ENCODE results near the gene NEU1. TPM values are rescaled to one million over a fixed set of nuclear protein-coding genes. Genes with fewer than 3 reads are reported as not detected.

The NEU1 gene
- polyA plus RNA-seq, 2 of the 4 experiments (the other 2 are of a cell fraction) = 15.8 to 19.2 TPM

- DNase-seq (ENCODE audit: low read depth in 1 of 2, low spot score in 1 of 2) = no peak
- no peak for ATAC-seq
- ChIA-PET CTCF (interaction anchor here (0.8 to 1.8 kb wide), 4 partner anchors 9 to 77 kb away, joined by 3 to 5 read pairs (median 4); no protein-coding TSS in a partner anchor), POLR2A (no interaction called here)
- 66% methylated on average over 3 of the region's 5 CpGs for WGBS (ENCODE audit: missing lambda C conversion rate)
- H3K27ac ChIP-seq = no peak overlapping the region
- no peaks in the 10 kb centered on the region for H3K9me3 ChIP-seq
- TF ChIP-seq, protein P1, sequence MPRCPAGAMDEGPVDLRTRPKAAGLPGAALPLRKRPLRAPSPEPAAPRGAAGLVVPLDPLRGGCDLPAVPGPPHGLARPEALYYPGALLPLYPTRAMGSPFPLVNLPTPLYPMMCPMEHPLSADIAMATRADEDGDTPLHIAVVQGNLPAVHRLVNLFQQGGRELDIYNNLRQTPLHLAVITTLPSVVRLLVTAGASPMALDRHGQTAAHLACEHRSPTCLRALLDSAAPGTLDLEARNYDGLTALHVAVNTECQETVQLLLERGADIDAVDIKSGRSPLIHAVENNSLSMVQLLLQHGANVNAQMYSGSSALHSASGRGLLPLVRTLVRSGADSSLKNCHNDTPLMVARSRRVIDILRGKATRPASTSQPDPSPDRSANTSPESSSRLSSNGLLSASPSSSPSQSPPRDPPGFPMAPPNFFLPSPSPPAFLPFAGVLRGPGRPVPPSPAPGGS (IDR thresholded peaks at IDR 0.05) = no peak
- TF ChIP-seq CHD4 (IDR thresholded peaks at IDR 0.05; ENCODE audit: borderline replicate concordance) (no peak), FOSL2 (IDR thresholded peaks at IDR 0.05) (no peak), FOSL2 (CRISPR knock-in tag; IDR thresholded peaks at IDR 0.05) (no peak), KDM5A (IDR thresholded peaks at IDR 0.05) (no peak), ESRRA (IDR thresholded peaks at IDR 0.05; ENCODE audit: borderline replicate concordance, low read length) (no peak), FOXS1 (CRISPR knock-in tag; IDR thresholded peaks at IDR 0.05) (no peak), MAFK (IDR thresholded peaks at IDR 0.05; ENCODE audit: partially characterized antibody) (no peak), CBX8 (IDR thresholded peaks at IDR 0.05) (no peak), EHMT2 (IDR thresholded peaks at IDR 0.05; ENCODE audit: low read depth) (no peak), HOXA7 (CRISPR knock-in tag; IDR thresholded peaks at IDR 0.05) (no peak), FOSB (CRISPR knock-in tag; IDR thresholded peaks at IDR 0.05) (no peak), ZFP36 (IDR thresholded peaks at IDR 0.05; ENCODE audit: borderline replicate concordance, partially characterized antibody) (no peak), TP53 (CRISPR knock-in tag; IDR thresholded peaks at IDR 0.05) (no peak), NPAS2 (CRISPR knock-in tag; IDR thresholded peaks at IDR 0.05; ENCODE audit: borderline replicate concordance) (no peak), ZNF302 (CRISPR knock-in tag; IDR thresholded peaks at IDR 0.05) (no peak), JUNB (IDR thresholded peaks at IDR 0.05) (no peak), MAZ (IDR thresholded peaks at IDR 0.05; ENCODE audit: borderline replicate concordance, low read depth, low read length) (no peak), RFX5 (IDR thresholded peaks at IDR 0.05) (no peak)
- TF ChIP-seq, protein P2, sequence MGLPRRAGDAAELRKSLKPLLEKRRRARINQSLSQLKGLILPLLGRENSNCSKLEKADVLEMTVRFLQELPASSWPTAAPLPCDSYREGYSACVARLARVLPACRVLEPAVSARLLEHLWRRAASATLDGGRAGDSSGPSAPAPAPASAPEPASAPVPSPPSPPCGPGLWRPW (IDR thresholded peaks at IDR 0.05) = no peak
- TF ChIP-seq, protein P3, sequence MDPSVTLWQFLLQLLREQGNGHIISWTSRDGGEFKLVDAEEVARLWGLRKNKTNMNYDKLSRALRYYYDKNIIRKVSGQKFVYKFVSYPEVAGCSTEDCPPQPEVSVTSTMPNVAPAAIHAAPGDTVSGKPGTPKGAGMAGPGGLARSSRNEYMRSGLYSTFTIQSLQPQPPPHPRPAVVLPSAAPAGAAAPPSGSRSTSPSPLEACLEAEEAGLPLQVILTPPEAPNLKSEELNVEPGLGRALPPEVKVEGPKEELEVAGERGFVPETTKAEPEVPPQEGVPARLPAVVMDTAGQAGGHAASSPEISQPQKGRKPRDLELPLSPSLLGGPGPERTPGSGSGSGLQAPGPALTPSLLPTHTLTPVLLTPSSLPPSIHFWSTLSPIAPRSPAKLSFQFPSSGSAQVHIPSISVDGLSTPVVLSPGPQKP (IDR thresholded peaks at IDR 0.05; ENCODE audit: low read depth, low read length) = no peak
- H3K4me3 ChIP-seq = no peak overlapping the region
- no peak overlapping the region for H3K4me2 ChIP-seq
- no peaks in the 10 kb centered on the region for H3K4me1 ChIP-seq
- FAIRE-seq = no peak
These were observed 12.4 kb upstream of the NEU1 start for GRCh38 chr6:31874836-31875572.

DNA sequence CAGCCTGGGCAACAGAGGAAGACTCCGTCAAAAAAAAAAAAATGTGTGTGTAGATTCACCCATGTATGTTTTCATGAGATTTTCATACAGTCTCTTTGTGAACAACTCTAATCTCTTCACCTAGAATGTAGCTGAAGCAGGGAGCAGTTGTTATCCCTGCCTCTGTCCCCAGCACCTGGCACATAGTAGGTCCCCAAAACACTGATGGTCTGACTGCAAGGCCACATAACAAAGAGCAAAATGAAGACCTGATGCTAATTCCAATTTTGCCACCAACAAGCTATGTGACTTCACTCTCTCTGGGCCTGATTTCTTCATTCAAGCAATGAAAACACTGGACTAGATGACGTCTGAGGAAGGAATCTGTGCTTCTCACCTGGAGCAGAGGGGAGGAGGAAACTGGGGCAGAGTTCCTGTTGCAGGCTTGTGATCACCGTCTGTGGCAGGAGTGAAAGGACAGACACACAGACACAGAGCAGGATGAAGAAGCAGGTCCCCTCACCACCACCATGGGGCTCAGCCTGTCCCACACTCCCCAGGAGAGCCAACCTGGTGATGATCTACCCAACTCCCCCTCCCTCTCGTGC is 11.6 kb upstream of the NEU1 start:
- ChIA-PET CTCF (interaction anchor here (0.7 to 0.8 kb wide), 2 partner anchors 8 to 48 kb away, joined by 3 to 5 read pairs; no protein-coding TSS in a partner anchor), POLR2A (no interaction called here)
- WGBS (ENCODE audit: missing lambda C conversion rate) = 67% methylated on average over 3 of the region's 4 CpGs
- ATAC-seq (no peak), FAIRE-seq (no peak), DNase-seq (ENCODE audit: low read depth in 1 of 2, low spot score in 1 of 2) (no peak)
- Histone ChIP-seq H3K4me2 (no peak overlapping the region), H3K4me3 (no peak overlapping the region), H3K27ac (no peak overlapping the region), H3K9me3 (no peaks in the 10 kb centered on the region), H3K4me1 (no peaks in the 10 kb centered on the region)
- no peak for TF ChIP-seq NPAS2 (CRISPR knock-in tag; IDR thresholded peaks at IDR 0.05; ENCODE audit: borderline replicate concordance)
- TF ChIP-seq ATOH8 (CRISPR knock-in tag; IDR thresholded peaks at IDR 0.05; ENCODE audit: low read depth) = no peak
- no peak for TF ChIP-seq EHMT2 (IDR thresholded peaks at IDR 0.05; ENCODE audit: low read depth)
- TF ChIP-seq TFCP2L1 (CRISPR knock-in tag; IDR thresholded peaks at IDR 0.05) = no peak
- no peak for TF ChIP-seq RARB (CRISPR knock-in tag; IDR thresholded peaks at IDR 0.05)
- TF ChIP-seq, protein P4, sequence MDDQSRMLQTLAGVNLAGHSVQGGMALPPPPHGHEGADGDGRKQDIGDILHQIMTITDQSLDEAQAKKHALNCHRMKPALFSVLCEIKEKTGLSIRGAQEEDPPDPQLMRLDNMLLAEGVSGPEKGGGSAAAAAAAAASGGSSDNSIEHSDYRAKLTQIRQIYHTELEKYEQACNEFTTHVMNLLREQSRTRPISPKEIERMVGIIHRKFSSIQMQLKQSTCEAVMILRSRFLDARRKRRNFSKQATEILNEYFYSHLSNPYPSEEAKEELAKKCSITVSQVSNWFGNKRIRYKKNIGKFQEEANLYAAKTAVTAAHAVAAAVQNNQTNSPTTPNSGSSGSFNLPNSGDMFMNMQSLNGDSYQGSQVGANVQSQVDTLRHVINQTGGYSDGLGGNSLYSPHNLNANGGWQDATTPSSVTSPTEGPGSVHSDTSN (IDR thresholded peaks at IDR 0.05) = no peak
- TF ChIP-seq ESRRA (IDR thresholded peaks at IDR 0.05; ENCODE audit: borderline replicate concordance, low read length) = no peak
- no peak for TF ChIP-seq HOXA7 (CRISPR knock-in tag; IDR thresholded peaks at IDR 0.05)
- TF ChIP-seq HMGXB4 (CRISPR knock-in tag; IDR thresholded peaks at IDR 0.05; ENCODE audit: borderline replicate concordance) = no peak
- no peak for TF ChIP-seq GATA3 (IDR thresholded peaks at IDR 0.05; ENCODE audit: borderline replicate concordance)
- no peak for TF ChIP-seq HOXB5 (CRISPR knock-in tag; IDR thresholded peaks at IDR 0.05)
- TF ChIP-seq CEBPB (IDR thresholded peaks at IDR 0.05) = no peak
- no peak for TF ChIP-seq HEYL (CRISPR knock-in tag; IDR thresholded peaks at IDR 0.05)
- TF ChIP-seq KDM1A (IDR thresholded peaks at IDR 0.05; ENCODE audit: low read depth) = no peak
- TF ChIP-seq MAX (IDR thresholded peaks at IDR 0.05) = no peak

Data from A549 (cell line).